ENCODE results near the gene GRAMD2B. TPM values are rescaled to one million over a fixed set of nuclear protein-coding genes. Genes with fewer than 3 reads are reported as not detected.

Gene GRAMD2B
- total RNA-seq, 2 experiments from 2014 or later, result 8.7 to 10.8 TPM

- Mint-ChIP-seq H3K9me3 (no peaks in the 10 kb centered on the region), H3K27ac (no peak overlapping the region), H3K4me1 (ENCODE audit: low read depth) (no peaks in the 10 kb centered on the region), H3K4me3 (no peak overlapping the region), H3K36me3 (ENCODE audit: low read depth) (peaks cover 21% of the 10 kb centered on the region), H3K27me3 (ENCODE audit: low read depth) (no peaks in the 10 kb centered on the region)
- CTCF ChIA-PET, result interaction anchor here (1.2 to 7.4 kb wide), 2 partner anchors 12 to 51 kb away, joined by 3 to 39 read pairs; no protein-coding TSS in a partner anchor
- intact Hi-C loops (cut with micrococcal nuclease), result no loop called here
- DNase-seq, result no peak
Measured at GRCh38 chr5:126488443-126489065, 65.3 kb downstream of the GRAMD2B start.

- Mint-ChIP-seq H3K9me3 (no peaks in the 10 kb centered on the region), H3K4me3 (no peak overlapping the region), H3K27ac (no peak overlapping the region), H3K36me3 (ENCODE audit: low read depth) (peaks cover 22% of the 10 kb centered on the region), H3K4me1 (ENCODE audit: low read depth) (no peaks in the 10 kb centered on the region), H3K27me3 (ENCODE audit: low read depth) (no peaks in the 10 kb centered on the region)
- DNase-seq, result no peak
- CTCF ChIA-PET, result interaction anchor here (0.8 to 7.4 kb wide), 3 partner anchors 10 to 50 kb away, joined by 3 to 39 read pairs (median 3); no protein-coding TSS in a partner anchor
- intact Hi-C loops (cut with micrococcal nuclease), result no loop called here
Measured at GRCh38 chr5:126490167-126490940, 67.1 kb downstream of the GRAMD2B start.

- Mint-ChIP-seq H3K27ac (no peak overlapping the region), H3K4me1 (ENCODE audit: low read depth) (no peaks in the 10 kb centered on the region), H3K27me3 (ENCODE audit: low read depth) (no peaks in the 10 kb centered on the region), H3K9me3 (no peaks in the 10 kb centered on the region), H3K36me3 (ENCODE audit: low read depth) (peaks cover 11% of the 10 kb centered on the region), H3K4me3 (no peak overlapping the region)
- CTCF ChIA-PET, result interaction anchor here (1.4 to 7.4 kb wide), 2 partner anchors 7 to 50 kb away, joined by 3 to 39 read pairs; no protein-coding TSS in a partner anchor
- peak; percentile 35 for DNase-seq
- intact Hi-C loops (cut with micrococcal nuclease), result loop anchor here (1.0 kb wide), 1 partner anchor 139 kb away; no protein-coding TSS in a partner anchor
Measured at GRCh38 chr5:126492939-126493338, 69.7 kb downstream of the GRAMD2B start.

GRCh38 chr5:126494393-126494792 lies 71.2 kb downstream of the GRAMD2B start:
- CTCF ChIA-PET, result interaction anchor here (1.0 kb wide), 1 partner anchor 140 kb away, joined by 3 read pairs; no protein-coding TSS in a partner anchor
- Mint-ChIP-seq H3K4me1 (ENCODE audit: low read depth) (no peaks in the 10 kb centered on the region), H3K9me3 (no peaks in the 10 kb centered on the region), H3K36me3 (ENCODE audit: low read depth) (peaks cover 7% of the 10 kb centered on the region), H3K27me3 (ENCODE audit: low read depth) (no peaks in the 10 kb centered on the region), H3K27ac (no peak overlapping the region), H3K4me3 (no peak overlapping the region)
- DNase-seq, result no peak
- intact Hi-C loops (cut with micrococcal nuclease), result no loop called here

GRCh38 chr5:126497506-126497905 lies 74.3 kb downstream of the GRAMD2B start:
- Mint-ChIP-seq H3K36me3 (ENCODE audit: low read depth) (peaks cover 2% of the 10 kb centered on the region), H3K27ac (no peak overlapping the region), H3K27me3 (ENCODE audit: low read depth) (no peaks in the 10 kb centered on the region), H3K4me3 (no peak overlapping the region), H3K9me3 (no peaks in the 10 kb centered on the region), H3K4me1 (ENCODE audit: low read depth) (peaks cover 8% of the 10 kb centered on the region)
- intact Hi-C loops (cut with micrococcal nuclease), result no loop called here
- no peak for DNase-seq
- CTCF ChIA-PET, result interaction anchor here (1.0 to 4.7 kb wide), 5 partner anchors 12 to 160 kb away, joined by 3 to 35 read pairs (median 3); no protein-coding TSS in a partner anchor

- H3K27ac Mint-ChIP-seq, result no peak overlapping the region
- intact Hi-C loops (cut with micrococcal nuclease), result no loop called here
- H3K9me3 Mint-ChIP-seq, result no peaks in the 10 kb centered on the region
- no peak for DNase-seq
- peaks cover 18% of the 10 kb centered on the region for H3K4me1 Mint-ChIP-seq (ENCODE audit: low read depth)
- CTCF ChIA-PET, result interaction anchor here (0.6 to 4.7 kb wide), 37 partner anchors 9 to 507 kb away, joined by 3 to 83 read pairs (median 5); partner anchors contain the start of gene GRAMD2B
- no peak overlapping the region for H3K4me3 Mint-ChIP-seq
- H3K36me3 Mint-ChIP-seq (ENCODE audit: low read depth), result peaks cover 1% of the 10 kb centered on the region
- H3K27me3 Mint-ChIP-seq (ENCODE audit: low read depth), result no peaks in the 10 kb centered on the region
Measured at GRCh38 chr5:126499278-126499677, 76.1 kb downstream of the GRAMD2B start.

- Mint-ChIP-seq H3K4me1 (ENCODE audit: low read depth) (peaks cover 18% of the 10 kb centered on the region), H3K27ac (no peak overlapping the region), H3K27me3 (ENCODE audit: low read depth) (no peaks in the 10 kb centered on the region), H3K9me3 (no peaks in the 10 kb centered on the region), H3K36me3 (ENCODE audit: low read depth) (no peaks in the 10 kb centered on the region), H3K4me3 (no peak overlapping the region)
- intact Hi-C loops (cut with micrococcal nuclease), result loop anchor here (1.0 to 10.0 kb wide), 5 partner anchors 39 to 275 kb away; partner anchors contain the start of genes GRAMD2B and LMNB1
- peak; percentile 43 for DNase-seq
- CTCF ChIA-PET, result interaction anchor here (0.6 to 4.7 kb wide), 47 partner anchors 9 to 575 kb away, joined by 3 to 83 read pairs (median 4); partner anchors contain the start of gene GRAMD2B
Measured at GRCh38 chr5:126499853-126500342, 76.7 kb downstream of the GRAMD2B start.

- H3K9me3 Mint-ChIP-seq, result no peaks in the 10 kb centered on the region
- no peak overlapping the region for H3K27ac Mint-ChIP-seq
- DNase-seq, result no peak
- intact Hi-C loops (cut with micrococcal nuclease), result loop anchor here (10.0 kb wide), 1 partner anchor 273 kb away; the partner anchor contains the start of gene LMNB1
- no peak overlapping the region for H3K4me3 Mint-ChIP-seq
- no peaks in the 10 kb centered on the region for H3K27me3 Mint-ChIP-seq (ENCODE audit: low read depth)
- H3K4me1 Mint-ChIP-seq (ENCODE audit: low read depth), result peaks cover 20% of the 10 kb centered on the region
- no peaks in the 10 kb centered on the region for H3K36me3 Mint-ChIP-seq (ENCODE audit: low read depth)
- CTCF ChIA-PET, result interaction anchor here (0.6 to 4.7 kb wide), 16 partner anchors 11 to 995 kb away, joined by 3 to 83 read pairs (median 12); partner anchors contain the start of gene GRAMD2B
Measured at GRCh38 chr5:126501448-126501847, 78.2 kb downstream of the GRAMD2B start.

GRCh38 chr5:126503602-126504104 lies 80.4 kb downstream of the GRAMD2B start:
- CTCF ChIA-PET, result interaction anchor here (0.7 to 1.3 kb wide), 2 partner anchors 56 to 150 kb away, joined by 3 read pairs; no protein-coding TSS in a partner anchor
- Mint-ChIP-seq H3K4me1 (ENCODE audit: low read depth) (peaks cover 30% of the 10 kb centered on the region), H3K27me3 (ENCODE audit: low read depth) (no peaks in the 10 kb centered on the region), H3K4me3 (no peak overlapping the region), H3K9me3 (no peaks in the 10 kb centered on the region), H3K36me3 (ENCODE audit: low read depth) (no peaks in the 10 kb centered on the region), H3K27ac (no peak overlapping the region)
- intact Hi-C loops (cut with micrococcal nuclease), result loop anchor here (1.0 to 10.0 kb wide), 2 partner anchors 53 to 271 kb away; partner anchors contain the start of gene LMNB1
- DNase-seq, result peak; percentile 58

- intact Hi-C loops (cut with micrococcal nuclease), result loop anchor here (10.0 kb wide), 1 partner anchor 269 kb away; the partner anchor contains the start of gene LMNB1
Measured at GRCh38 chr5:126506079-126506478, 82.9 kb downstream of the GRAMD2B start.

GRCh38 chr5:126508251-126508961 lies 85.2 kb downstream of the GRAMD2B start:
- peak; percentile 40 for DNase-seq
- no peaks in the 10 kb centered on the region for H3K36me3 Mint-ChIP-seq (ENCODE audit: low read depth)
- peak overlapping the region; percentile 33 for H3K4me3 Mint-ChIP-seq
- peak overlapping the region; percentile 64 for H3K27ac Mint-ChIP-seq
- H3K4me1 Mint-ChIP-seq (ENCODE audit: low read depth), result peaks cover 42% of the 10 kb centered on the region
- CTCF ChIA-PET, result interaction anchor here (1.0 to 1.2 kb wide), 4 partner anchors 9 to 170 kb away, joined by 3 to 5 read pairs (median 3); no protein-coding TSS in a partner anchor
- no peaks in the 10 kb centered on the region for H3K9me3 Mint-ChIP-seq
- H3K27me3 Mint-ChIP-seq (ENCODE audit: low read depth), result no peaks in the 10 kb centered on the region
- intact Hi-C loops (cut with micrococcal nuclease), result loop anchor here (2.0 to 10.0 kb wide), 3 partner anchors 30 to 266 kb away; partner anchors contain the start of genes LMNB1 and PHAX

More at GRCh38 chr5:126506079-126506478, 82.9 kb downstream of the GRAMD2B start:
- H3K9me3 Mint-ChIP-seq, result no peaks in the 10 kb centered on the region
- no peak overlapping the region for H3K27ac Mint-ChIP-seq
- H3K27me3 Mint-ChIP-seq (ENCODE audit: low read depth), result no peaks in the 10 kb centered on the region
- CTCF ChIA-PET, result interaction anchor here (1.3 kb wide), 1 partner anchor 164 kb away, joined by 4 read pairs; no protein-coding TSS in a partner anchor
- H3K4me1 Mint-ChIP-seq (ENCODE audit: low read depth), result peaks cover 41% of the 10 kb centered on the region
- H3K36me3 Mint-ChIP-seq (ENCODE audit: low read depth), result no peaks in the 10 kb centered on the region
- DNase-seq, result no peak
- H3K4me3 Mint-ChIP-seq, result no peak overlapping the region

Measured in activated naive CD4-positive, alpha-beta T cell treated with anti-CD3 and anti-CD28 coated beads for 36 hours (primary cell).